Heart left ventricle (tissue), 13 donors: ENCODE results near the gene GALNT8.

Experiments
- POLR2A ChIP-seq, 2 donors: fragments of 450-650 bp; IDR thresholded peaks; one replicate each; pipeline ENCODE4 v1.6.1; 2017; ENCODE audit warnings: antibody characterized with exemption in 2 of 2, mild to moderate bottlenecking in 2 of 2, moderate library complexity in 2 of 2
- TF ChIP-seq, protein P1 (sequence below), 12 donors: fragments of 200-600 bp; sonication (generic) in 4 of 12; IDR thresholded peaks; one replicate each; pipeline versions ENCODE4 v1.5.0 to v1.8.0; 2018 to 2022; ENCODE audit warnings: antibody characterized with exemption in 12 of 12, mild to moderate bottlenecking in 5 of 12
- donor health status: ischemic (EF 13 %, LVEDD 7.1; RV severe dilation, severe dysfunction).
- donor health status: DM: no; HTN: yes; CAD: no.
- donor health status: DM: no; HTN: no; CAD: no.
- donor health status: ischemic (EF 25% LVEDD 6.9; RV normal size, moderate dysfunction).
- donor health status: ischemic (EF 25% LVEDD 5.7; RV mildly dilated, moderate dysfunction).
- donor health status: ischemic (EF 35%, LVEDD 5.7; RV mildly dilated, moderate dysfunction).
- donor health status: nonischemic (EF 11% LVEDD 7.7; RV severe dilation, severe dysfunction).
- donor health status: DM: yes; HTN: yes; CAD: no.
- donor health status: PGD.
- donor health status: ischemic (EF 29% LVEDD 5.4; RV normal size, mild dysfunction).
- donor health status: nonischemic (EF 23%, LVEDD 6.1; RV moderate dilation, normal function).

DNA sequence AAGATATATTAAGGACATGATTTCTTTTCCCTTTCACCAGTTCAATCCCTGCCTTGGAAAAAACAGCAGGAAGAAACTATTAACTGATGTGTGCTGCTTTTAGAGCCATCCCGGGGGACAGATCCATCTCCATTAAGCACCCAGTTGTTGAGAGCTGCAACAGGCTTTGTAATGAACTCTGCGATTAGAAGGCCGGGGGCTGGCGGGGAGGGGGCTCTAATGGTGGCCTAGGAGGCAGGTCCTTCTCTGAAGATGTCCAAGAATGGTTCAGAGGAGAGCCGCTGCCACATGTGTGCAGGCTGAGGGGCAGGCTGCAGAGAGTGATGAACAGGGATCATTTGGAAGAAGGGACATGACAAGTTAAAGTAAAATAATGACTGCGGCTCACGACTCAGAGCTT, 67.8 kb downstream of the GALNT8 start:
- TF ChIP-seq, protein P1, sequence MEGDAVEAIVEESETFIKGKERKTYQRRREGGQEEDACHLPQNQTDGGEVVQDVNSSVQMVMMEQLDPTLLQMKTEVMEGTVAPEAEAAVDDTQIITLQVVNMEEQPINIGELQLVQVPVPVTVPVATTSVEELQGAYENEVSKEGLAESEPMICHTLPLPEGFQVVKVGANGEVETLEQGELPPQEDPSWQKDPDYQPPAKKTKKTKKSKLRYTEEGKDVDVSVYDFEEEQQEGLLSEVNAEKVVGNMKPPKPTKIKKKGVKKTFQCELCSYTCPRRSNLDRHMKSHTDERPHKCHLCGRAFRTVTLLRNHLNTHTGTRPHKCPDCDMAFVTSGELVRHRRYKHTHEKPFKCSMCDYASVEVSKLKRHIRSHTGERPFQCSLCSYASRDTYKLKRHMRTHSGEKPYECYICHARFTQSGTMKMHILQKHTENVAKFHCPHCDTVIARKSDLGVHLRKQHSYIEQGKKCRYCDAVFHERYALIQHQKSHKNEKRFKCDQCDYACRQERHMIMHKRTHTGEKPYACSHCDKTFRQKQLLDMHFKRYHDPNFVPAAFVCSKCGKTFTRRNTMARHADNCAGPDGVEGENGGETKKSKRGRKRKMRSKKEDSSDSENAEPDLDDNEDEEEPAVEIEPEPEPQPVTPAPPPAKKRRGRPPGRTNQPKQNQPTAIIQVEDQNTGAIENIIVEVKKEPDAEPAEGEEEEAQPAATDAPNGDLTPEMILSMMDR (IDR thresholded peaks at IDR 0.05), result no peak
- TF ChIP-seq POLR2A (IDR thresholded peaks at IDR 0.05), result no peak
